GM12874 (cell line): Measurements from ENCODE around the gene TTC6.

Experiments used
- CTCF ChIP-seq: IDR thresholded peaks from 2 replicates; pipeline ENCODE4 v1.5.1; 2011; ENCODE audit warnings: low read depth, mild to moderate bottlenecking, control low read depth, low read length, moderate library complexity; ENCODE audit not compliant: insufficient read depth

Gene TTC6

GRCh38 chr14:37616853-37617252 is 21.4 kb downstream of the TTC6 start:
- TF ChIP-seq CTCF, result no peak

- no peak for TF ChIP-seq CTCF
Measured at GRCh38 chr14:37617864-37618365, 22.5 kb downstream of the TTC6 start.

GRCh38 chr14:37618498-37619028 is 23.1 kb downstream of the TTC6 start:
- TF ChIP-seq CTCF, result no peak

GRCh38 chr14:37620856-37621255 is 25.4 kb downstream of the TTC6 start:
- TF ChIP-seq CTCF, result no peak

GRCh38 chr14:37622231-37622923 is 26.9 kb downstream of the TTC6 start:
- no peak for TF ChIP-seq CTCF

- TF ChIP-seq CTCF, result no peak
Measured at GRCh38 chr14:37623426-37623951, 28.1 kb downstream of the TTC6 start.

GRCh38 chr14:37623971-37624370 is 28.5 kb downstream of the TTC6 start:
- no peak for TF ChIP-seq CTCF
